ENCODE measurements around the gene ISCA2.

DNA sequence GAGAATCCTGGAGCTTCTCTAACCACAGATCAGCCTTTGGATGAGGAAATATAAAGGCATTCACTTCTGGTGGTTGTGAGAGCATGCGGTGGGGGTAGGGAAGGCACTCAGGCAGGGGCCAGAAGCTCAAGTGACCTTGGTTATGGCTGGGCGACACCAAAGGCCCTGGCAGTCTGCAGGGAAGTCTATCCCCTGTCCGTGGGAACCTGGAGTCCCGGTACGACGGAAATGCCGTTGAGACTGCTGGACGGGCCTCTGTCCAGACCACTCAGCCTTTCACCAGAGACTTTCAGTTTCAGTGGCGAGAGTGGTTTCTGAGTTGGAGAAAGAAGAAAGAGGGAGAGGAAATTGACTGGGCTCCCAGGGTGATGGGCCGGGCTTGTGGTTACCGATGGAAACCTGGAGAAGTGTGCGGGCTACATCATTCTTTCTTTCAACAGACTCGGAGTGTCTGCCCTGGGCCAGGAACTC lies 20.9 kb downstream of the ISCA2 start:
- TF ChIP-seq, protein P1, sequence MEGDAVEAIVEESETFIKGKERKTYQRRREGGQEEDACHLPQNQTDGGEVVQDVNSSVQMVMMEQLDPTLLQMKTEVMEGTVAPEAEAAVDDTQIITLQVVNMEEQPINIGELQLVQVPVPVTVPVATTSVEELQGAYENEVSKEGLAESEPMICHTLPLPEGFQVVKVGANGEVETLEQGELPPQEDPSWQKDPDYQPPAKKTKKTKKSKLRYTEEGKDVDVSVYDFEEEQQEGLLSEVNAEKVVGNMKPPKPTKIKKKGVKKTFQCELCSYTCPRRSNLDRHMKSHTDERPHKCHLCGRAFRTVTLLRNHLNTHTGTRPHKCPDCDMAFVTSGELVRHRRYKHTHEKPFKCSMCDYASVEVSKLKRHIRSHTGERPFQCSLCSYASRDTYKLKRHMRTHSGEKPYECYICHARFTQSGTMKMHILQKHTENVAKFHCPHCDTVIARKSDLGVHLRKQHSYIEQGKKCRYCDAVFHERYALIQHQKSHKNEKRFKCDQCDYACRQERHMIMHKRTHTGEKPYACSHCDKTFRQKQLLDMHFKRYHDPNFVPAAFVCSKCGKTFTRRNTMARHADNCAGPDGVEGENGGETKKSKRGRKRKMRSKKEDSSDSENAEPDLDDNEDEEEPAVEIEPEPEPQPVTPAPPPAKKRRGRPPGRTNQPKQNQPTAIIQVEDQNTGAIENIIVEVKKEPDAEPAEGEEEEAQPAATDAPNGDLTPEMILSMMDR (IDR thresholded peaks at IDR 0.05) = no peak
- no peak for TF ChIP-seq POLR2A (IDR thresholded peaks at IDR 0.05)

Data from heart left ventricle (tissue), 13 donors.